ENCODE data around the gene ZNF582. TPM values are rescaled to one million over a fixed set of nuclear protein-coding genes. Genes with fewer than 3 reads are reported as not detected.
"Not testable (repeated sequence)": the region's sequence is repeated elsewhere in the genome, so short reads cannot be mapped to it uniquely, and the experiment has no call there.

Gene ZNF582
- total RNA-seq, 4 donors from 2014 or later, result 4.2 to 7.9 (median 4.9) TPM

GRCh38 chr19:56351208-56351607 is 42.1 kb downstream of the ZNF582 start:
- DNase-seq (ENCODE audit: low spot score) (no peak), ATAC-seq (ENCODE audit: low FRiP score) (no peak)
- no peak for TF ChIP-seq CTCF (IDR thresholded peaks at IDR 0.05)

GRCh38 chr19:56350416-56351045 is 42.8 kb downstream of the ZNF582 start:
- ATAC-seq (ENCODE audit: low FRiP score) (no peak), DNase-seq (ENCODE audit: low spot score) (peak; percentile 33)
- TF ChIP-seq CTCF (IDR thresholded peaks at IDR 0.05), result no peak

GRCh38 chr19:56348289-56348877 is 45.0 kb downstream of the ZNF582 start:
- TF ChIP-seq CTCF (IDR thresholded peaks at IDR 0.05), result no peak
- DNase-seq (ENCODE audit: low spot score), result no peak
- ATAC-seq (ENCODE audit: low FRiP score), result no peak

DNA sequence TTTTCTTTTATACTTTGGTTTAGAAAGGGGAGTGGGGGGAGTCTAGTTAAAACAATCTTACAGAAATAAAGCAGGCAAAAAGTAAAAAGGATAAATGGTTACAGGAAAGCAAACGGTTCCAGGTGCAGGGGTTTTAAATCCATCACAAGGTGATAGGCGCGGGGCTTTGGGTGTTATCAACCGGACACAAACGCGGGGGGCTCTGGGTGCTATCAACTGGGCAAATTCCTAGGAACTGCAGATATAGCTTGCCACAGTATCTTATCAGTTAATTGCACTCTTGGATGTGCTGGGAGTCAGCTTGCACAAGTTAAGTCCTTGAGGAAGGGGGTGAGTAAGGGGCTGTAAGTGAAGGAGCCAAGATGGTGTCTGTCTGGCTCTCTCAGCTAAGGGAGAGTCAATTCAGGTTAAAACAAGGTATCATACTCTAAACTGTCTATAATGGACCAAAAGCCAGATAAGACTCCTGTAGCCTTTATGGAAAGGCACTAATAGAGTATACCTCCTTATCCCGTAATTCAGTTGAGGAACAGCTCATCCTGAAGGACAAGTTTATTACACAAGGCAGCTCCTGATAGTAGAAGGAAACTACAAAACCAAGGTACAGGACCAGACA is 46.1 kb downstream of the ZNF582 start:
- TF ChIP-seq CTCF (IDR thresholded peaks at IDR 0.05), result no peak
- ATAC-seq (ENCODE audit: low FRiP score) (no peak), DNase-seq (ENCODE audit: low spot score) (no peak)

GRCh38 chr19:56341948-56342347 is 51.4 kb downstream of the ZNF582 start:
- TF ChIP-seq CTCF (IDR thresholded peaks at IDR 0.05), result no peak
- no peak for ATAC-seq (ENCODE audit: low FRiP score)
- DNase-seq (ENCODE audit: low spot score), result no peak

GRCh38 chr19:56339031-56339430 is 54.3 kb downstream of the ZNF582 start:
- not testable (repeated sequence) for DNase-seq (ENCODE audit: low spot score); ATAC-seq (ENCODE audit: low FRiP score)

DNA sequence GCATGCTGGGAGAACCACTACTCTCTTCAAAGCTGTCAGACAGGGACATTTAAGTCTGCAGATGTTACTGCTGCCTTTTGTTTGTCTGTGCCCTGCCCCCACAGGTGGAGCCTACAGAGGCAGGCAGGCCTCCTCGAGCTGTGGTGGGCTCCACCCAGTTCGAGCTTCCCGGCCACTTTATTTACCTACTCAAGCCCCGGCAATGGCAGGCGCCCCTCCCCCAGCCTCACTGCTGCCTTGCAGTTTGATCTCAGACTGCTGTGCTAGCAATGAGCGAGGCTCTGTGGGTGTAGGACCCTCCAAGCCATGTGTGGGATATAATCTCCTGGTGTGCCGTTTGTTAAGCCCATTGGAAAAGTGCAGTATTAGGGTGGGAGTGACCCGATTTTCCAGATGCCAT is 56.3 kb downstream of the ZNF582 start:
- not testable (repeated sequence) for DNase-seq (ENCODE audit: low spot score); ATAC-seq (ENCODE audit: low FRiP score)

GRCh38 chr19:56335371-56335770 is 58.0 kb downstream of the ZNF582 start:
- ATAC-seq (ENCODE audit: low FRiP score); DNase-seq (ENCODE audit: low spot score): not testable (repeated sequence)
